Muscle of leg (tissue), 11 donors: ENCODE data around the gene EIF2S1. TPM values are rescaled to one million over a fixed set of nuclear protein-coding genes. Genes with fewer than 3 reads are reported as not detected.
"Not testable (repeated sequence)": the region's sequence is repeated elsewhere in the genome, so short reads cannot be mapped to it uniquely, and the experiment has no call there.

Source experiments
- DNase-seq: peaks from one replicate; pipeline ENCODE4 v3.0.0; 2013
- H3K27ac ChIP-seq: one replicate; pipeline ENCODE4 v1.5.1; 2013; ENCODE audit warnings: mild to moderate bottlenecking, low read length, control low read depth
- H3K27me3 ChIP-seq: one replicate; pipeline ENCODE4 v1.6.1; 2013; ENCODE audit warnings: low read length; ENCODE audit not compliant: control insufficient read depth, insufficient read depth
- H3K36me3 ChIP-seq: one replicate; pipeline ENCODE4 v1.6.1; 2013; ENCODE audit warnings: low read length; ENCODE audit not compliant: control insufficient read depth, insufficient read depth
- H3K4me1 ChIP-seq: one replicate; pipeline ENCODE4 v1.6.1; 2013; ENCODE audit warnings: low read length; ENCODE audit not compliant: control insufficient read depth, insufficient read depth
- H3K4me3 ChIP-seq: one replicate; pipeline ENCODE4 v1.5.1; 2013; ENCODE audit warnings: low read length, control low read depth
- H3K9me3 ChIP-seq: replicated peaks from 2 replicates; pipeline ENCODE4 v1.6.1; 2013; ENCODE audit warnings: low read depth, low read length; ENCODE audit not compliant: control insufficient read depth
- WGBS: methylation state at CpG from one replicate; pipeline ENCODE4 v1.1.5; 2013; ENCODE audit warnings: missing lambda C conversion rate; ENCODE audit not compliant: insufficient coverage; 5-methylcytosine and 5-hydroxymethylcytosine counted together
- polyA plus RNA-seq, 8 donors: library from polyadenylated mRNA; unstranded; fragments of 120-200 nt; gene quantifications; one replicate each; pipeline versions ENCODE4 v1.2.1 to v1.2.3, GENCODE V29; 2013; ENCODE audit warnings: inconsistent platforms in 1 of 8, low replicate concordance in 1 of 8; ENCODE audit not compliant: insufficient read length in 8 of 8, insufficient read depth in 1 of 8
- total RNA-seq: library from RNA; stranded (reverse); fragments of 120-200 nt; gene quantifications from one replicate; pipeline ENCODE4 v1.2.4, GENCODE V29; 2013

EIF2S1 gene
- total and polyA plus RNA-seq, 9 donors, result 60.3 to 97.4 (median 90.0) TPM

DNA sequence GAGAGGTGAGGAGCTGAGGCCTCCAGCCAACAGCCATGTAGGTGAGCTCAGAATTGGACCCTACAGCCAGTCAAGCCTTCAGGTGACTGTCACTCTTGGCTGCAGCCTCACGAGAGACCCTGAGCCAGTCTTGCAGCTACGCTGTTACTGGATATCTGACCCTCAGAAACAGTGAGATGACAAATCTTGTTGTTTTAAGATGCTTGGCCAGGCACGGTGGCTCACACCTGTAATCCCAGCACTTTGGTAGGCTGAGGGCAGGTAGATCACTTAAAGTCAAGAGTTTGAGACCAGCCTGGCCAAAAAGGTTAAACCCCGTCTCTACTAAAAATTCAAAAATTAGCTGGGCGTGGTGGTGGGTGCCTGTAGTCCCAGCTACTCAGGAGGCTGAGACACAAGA is 45.6 kb downstream of the EIF2S1 start:
- Histone ChIP-seq H3K9me3 (no peaks in the 10 kb centered on the region), H3K27me3 (peaks cover 9% of the 10 kb centered on the region), H3K4me3 (no peak overlapping the region), H3K36me3 (no peaks in the 10 kb centered on the region), H3K4me1 (no peaks in the 10 kb centered on the region), H3K27ac (no peak overlapping the region)
- DNase-seq, result no peak
- WGBS, result 89% methylated on average over 5 of the region's 5 CpGs

DNA sequence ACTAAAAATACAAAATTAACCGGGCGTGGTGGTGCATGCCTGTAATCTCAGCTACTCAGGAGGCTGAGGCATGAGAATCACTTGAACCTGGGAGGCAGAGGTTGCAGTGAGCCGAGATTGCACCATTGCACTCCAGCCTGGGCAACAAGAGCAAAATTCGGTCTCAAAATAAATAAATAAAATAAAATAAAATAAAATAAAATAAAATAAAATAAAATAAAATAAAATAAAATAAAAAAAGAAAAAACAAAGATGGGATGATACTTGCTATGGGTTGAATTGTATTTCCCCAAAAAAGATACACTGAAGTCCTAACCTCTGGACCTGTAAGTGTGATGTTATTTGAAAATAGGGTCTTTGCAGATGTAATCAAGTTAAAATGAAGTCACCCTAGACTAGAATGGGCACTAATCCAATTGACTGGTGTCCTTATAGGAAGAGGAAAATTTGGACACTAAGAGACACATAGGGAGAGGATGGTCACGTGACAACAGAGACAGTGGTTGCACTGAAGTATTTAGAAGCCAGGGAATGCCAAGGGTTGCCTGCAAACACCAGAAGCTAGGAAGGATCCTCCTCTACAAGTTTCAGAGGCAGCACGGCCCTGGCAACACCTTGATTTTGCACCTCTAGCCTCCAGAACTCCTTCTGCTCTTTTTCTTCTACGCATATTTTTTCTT is 48.1 kb downstream of the EIF2S1 start:
- not testable (repeated sequence) for H3K4me3 ChIP-seq, H3K27ac ChIP-seq, DNase-seq, H3K4me1 ChIP-seq, H3K9me3 ChIP-seq, H3K36me3 ChIP-seq
- peaks cover 32% of the 10 kb centered on the region for H3K27me3 ChIP-seq
- WGBS, result 86% methylated on average over 4 of the region's 7 CpGs

- Histone ChIP-seq H3K4me1 (no peaks in the 10 kb centered on the region), H3K36me3 (no peaks in the 10 kb centered on the region), H3K4me3 (no peak overlapping the region), H3K27me3 (peaks cover 36% of the 10 kb centered on the region), H3K9me3 (no peaks in the 10 kb centered on the region), H3K27ac (no peak overlapping the region)
- 47% methylated on average over 4 of the region's 8 CpGs for WGBS
- DNase-seq, result no peak
Observed at GRCh38 chr14:67409461-67409860, 49.3 kb downstream of the EIF2S1 start.

DNA sequence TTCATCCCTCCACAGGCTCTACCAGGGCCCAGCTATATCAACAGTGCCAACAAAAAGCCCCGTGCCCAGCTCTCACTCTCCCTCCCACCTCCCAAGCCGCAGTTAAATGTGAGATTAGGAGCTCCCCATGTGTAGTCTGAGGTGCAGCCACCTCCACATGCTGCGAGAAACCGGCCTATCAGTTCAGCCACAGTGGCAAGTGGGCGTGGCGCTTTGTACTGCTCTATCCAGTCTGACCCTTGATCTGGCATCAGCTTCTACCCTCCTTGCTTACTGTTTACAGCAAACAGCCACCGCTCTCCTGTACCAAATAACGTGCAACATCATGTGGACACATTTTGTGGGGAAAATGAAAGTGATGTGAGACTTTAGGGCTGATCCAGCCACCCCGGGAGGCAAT is 50.2 kb downstream of the EIF2S1 start:
- no peaks in the 10 kb centered on the region for H3K9me3 ChIP-seq
- WGBS, result 83% methylated on average over 4 of the region's 9 CpGs
- no peak for DNase-seq
- H3K4me1 ChIP-seq, result no peaks in the 10 kb centered on the region
- H3K36me3 ChIP-seq, result no peaks in the 10 kb centered on the region
- peaks cover 38% of the 10 kb centered on the region for H3K27me3 ChIP-seq
- H3K4me3 ChIP-seq, result no peak overlapping the region
- H3K27ac ChIP-seq, result no peak overlapping the region

DNA sequence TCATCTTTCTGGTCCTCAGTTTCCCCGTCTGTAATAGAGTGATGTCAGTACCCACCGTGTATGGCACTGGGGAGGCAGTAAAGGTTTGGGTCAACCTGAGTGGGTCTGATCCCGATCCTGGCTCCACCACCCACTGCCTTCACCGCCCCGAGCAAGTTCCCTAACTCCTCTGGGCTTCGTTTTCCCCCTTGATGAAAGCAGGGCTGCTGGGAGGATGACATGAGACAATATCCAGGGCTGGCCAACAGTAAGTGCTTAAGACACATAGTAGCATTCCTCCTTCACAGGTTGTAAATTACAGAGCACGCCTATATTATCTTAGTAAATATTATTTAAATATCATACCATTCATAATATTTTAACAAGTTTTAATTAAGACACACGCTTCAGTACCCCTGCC is 51.2 kb downstream of the EIF2S1 start:
- no peak overlapping the region for H3K27ac ChIP-seq
- H3K27me3 ChIP-seq, result peaks cover 38% of the 10 kb centered on the region
- whole genome bisulfite sequencing, result 47% methylated on average over 3 of the region's 8 CpGs
- no peak for DNase-seq
- H3K36me3 ChIP-seq, result no peaks in the 10 kb centered on the region
- no peaks in the 10 kb centered on the region for H3K4me1 ChIP-seq
- H3K4me3 ChIP-seq, result no peak overlapping the region
- H3K9me3 ChIP-seq, result no peaks in the 10 kb centered on the region

GRCh38 chr14:67411820-67412421 is 51.8 kb downstream of the EIF2S1 start, which contains the start of gene PLEK2:
Gene PLEK2, minus strand, starts transcription at chr14:67412165. Its CDS starts 106 bp downstream, at chr14:67412059.
- Histone ChIP-seq H3K27me3 (peaks cover 38% of the 10 kb centered on the region), H3K36me3 (no peaks in the 10 kb centered on the region), H3K9me3 (no peaks in the 10 kb centered on the region), H3K4me1 (no peaks in the 10 kb centered on the region), H3K4me3 (no peak within 1 kb of the TSS), H3K27ac (no peak within 1 kb of the TSS)
- DNase-seq, result peak; percentile 22
- WGBS, result 1% methylated on average over 61 of the region's 63 CpGs

- no CpG with 5 or more reads among the region's 3 CpGs for WGBS
- H3K36me3 ChIP-seq, result no peaks in the 10 kb centered on the region
- peaks cover 40% of the 10 kb centered on the region for H3K27me3 ChIP-seq
- H3K27ac ChIP-seq, result no peak overlapping the region
- no peaks in the 10 kb centered on the region for H3K9me3 ChIP-seq
- H3K4me3 ChIP-seq, result no peak overlapping the region
- no peak for DNase-seq
- no peaks in the 10 kb centered on the region for H3K4me1 ChIP-seq
Observed at GRCh38 chr14:67413806-67414769, 54.0 kb downstream of the EIF2S1 start.

GRCh38 chr14:67415610-67416009 is 55.5 kb downstream of the EIF2S1 start:
- H3K9me3 ChIP-seq, result not testable (repeated sequence)
- H3K27me3 ChIP-seq, result peaks cover 34% of the 10 kb centered on the region

DNA sequence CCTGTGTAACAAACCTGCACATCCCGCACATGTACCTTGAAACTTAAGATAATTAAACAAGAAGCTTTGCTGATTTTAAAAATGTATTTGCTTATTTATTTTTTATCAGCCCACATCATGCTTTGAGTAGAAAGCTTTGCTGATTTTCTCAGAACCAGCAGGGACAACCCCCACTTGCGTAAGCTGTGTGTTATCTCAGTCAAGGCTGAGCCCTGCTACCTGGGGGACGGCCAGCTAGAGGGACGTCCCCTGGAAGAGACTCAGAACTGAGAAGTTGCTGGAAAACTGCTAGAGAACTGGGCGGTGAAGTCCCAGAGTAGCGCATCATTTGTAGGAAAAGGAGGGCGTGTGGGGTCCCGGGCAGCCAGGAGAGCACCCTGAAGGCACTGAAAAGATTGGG is 56.0 kb downstream of the EIF2S1 start:
- H3K4me3 ChIP-seq, result no peak overlapping the region
- WGBS, result 76% methylated on average over 7 of the region's 8 CpGs
- no peak for DNase-seq
- H3K9me3 ChIP-seq, result no peaks in the 10 kb centered on the region
- no peaks in the 10 kb centered on the region for H3K36me3 ChIP-seq
- H3K4me1 ChIP-seq, result no peaks in the 10 kb centered on the region
- no peak overlapping the region for H3K27ac ChIP-seq
- H3K27me3 ChIP-seq, result peaks cover 29% of the 10 kb centered on the region

More at GRCh38 chr14:67415610-67416009, 55.5 kb downstream of the EIF2S1 start:
- H3K4me3 ChIP-seq, H3K27ac ChIP-seq, DNase-seq, H3K4me1 ChIP-seq, H3K36me3 ChIP-seq: not testable (repeated sequence)
- 80% methylated on average over 1 of the region's 5 CpGs for WGBS

GRCh38 chr14:67416810-67417209 is 56.7 kb downstream of the EIF2S1 start:
- WGBS, result no CpG with 5 or more reads among the region's 2 CpGs
- H3K4me3 ChIP-seq, result no peak overlapping the region
- no peaks in the 10 kb centered on the region for H3K36me3 ChIP-seq
- H3K9me3 ChIP-seq, result no peaks in the 10 kb centered on the region
- DNase-seq, result no peak
- H3K27me3 ChIP-seq, result peaks cover 22% of the 10 kb centered on the region
- no peak overlapping the region for H3K27ac ChIP-seq
- no peaks in the 10 kb centered on the region for H3K4me1 ChIP-seq
